HEK293 (cell line): ENCODE data around the gene BRINP2.

ENCODE experiments used
- CTCF ChIA-PET: fragments of 350-600 bp; formaldehyde crosslinking; extraction: SDS; loops from one replicate; lab custom pipeline; 2021; ENCODE audit warnings: antibody characterized with exemption; lab: Yijun Ruan, JAX
- POLR2A ChIA-PET: fragments of 300-600 bp; formaldehyde crosslinking; extraction: SDS; loops from one replicate; lab custom pipeline; 2020; ENCODE audit warnings: antibody characterized with exemption, inconsistent platforms; lab: Yijun Ruan, JAX
- H3K27ac ChIP-seq: fragments of 200-500 bp; sonication (Bioruptor generic); 2 replicates; pipeline ENCODE4 v1.5.1; 2014; ENCODE audit warnings: low read depth, low read length, control low read depth, inconsistent platforms; ENCODE audit errors: extremely low read depth
- H3K36me3 ChIP-seq, 2 experiments: fragments of 200-500 bp in 1 of 2; sonication (Bioruptor generic) in 1 of 2; 1 replicate in 1 of 2; 2 replicates in 1 of 2; pipeline ENCODE4 v1.5.1; 2014 to 2017; ENCODE audit warnings: inconsistent platforms in 2 of 2, low read length in 2 of 2; ENCODE audit not compliant: control insufficient read depth in 2 of 2, insufficient read depth in 1 of 2
- H3K4me1 ChIP-seq: fragments of 200-500 bp; sonication (Bioruptor generic); 2 replicates; pipeline ENCODE4 v1.5.1; 2014; ENCODE audit warnings: mild to moderate bottlenecking, low read length, inconsistent platforms; ENCODE audit not compliant: control insufficient read depth, insufficient read depth
- H3K4me3 ChIP-seq: 2 replicates; pipeline ENCODE4 v1.5.1; 2011; ENCODE audit warnings: low read depth, mild to moderate bottlenecking, control low read depth, low read length, moderate library complexity
- H3K9me3 ChIP-seq: fragments of 200-500 bp; sonication (Bioruptor generic); 2 replicates; pipeline ENCODE4 v1.5.1; 2014; ENCODE audit warnings: low read depth, low read length, inconsistent platforms; ENCODE audit not compliant: control insufficient read depth, insufficient read depth
- GFI1B ChIP-seq: fragments of 450-650 bp; formaldehyde crosslinking; IDR thresholded peaks from 2 replicates; pipeline ENCODE4 v1.5.1; 2016; ENCODE audit warnings: missing biosample characterization, missing genetic modification characterization
- KLF10 ChIP-seq: fragments of 450-650 bp; IDR thresholded peaks from 2 replicates; pipeline ENCODE4 v1.5.1; 2018; ENCODE audit warnings: missing biosample characterization, mild to moderate bottlenecking, missing genetic modification characterization
- OVOL3 ChIP-seq: fragments of 450-650 bp; formaldehyde crosslinking; IDR thresholded peaks from 2 replicates; pipeline ENCODE4 v1.5.1; 2016; ENCODE audit warnings: missing biosample characterization, missing genetic modification characterization
- REST ChIP-seq: fragments of 450-650 bp; formaldehyde crosslinking; IDR thresholded peaks from 2 replicates; pipeline ENCODE4 v1.5.1; 2016; ENCODE audit warnings: missing biosample characterization, missing genetic modification characterization
- SP7 ChIP-seq: fragments of 450-650 bp; formaldehyde crosslinking; IDR thresholded peaks from 2 replicates; pipeline ENCODE4 v1.5.1; 2016; ENCODE audit warnings: missing biosample characterization, missing genetic modification characterization
- ZBTB11 ChIP-seq: fragments of 450-650 bp; formaldehyde crosslinking; conservative IDR thresholded peaks from 2 replicates; pipeline ENCODE4 v1.5.1; 2016; ENCODE audit warnings: low read depth, missing biosample characterization, missing genetic modification characterization
- ZBTB20 ChIP-seq: fragments of 450-650 bp; formaldehyde crosslinking; IDR thresholded peaks from 2 replicates; pipeline ENCODE4 v1.5.1; 2016; ENCODE audit warnings: missing biosample characterization, missing genetic modification characterization
- ZBTB48 ChIP-seq: fragments of 450-650 bp; formaldehyde crosslinking; IDR thresholded peaks from 2 replicates; pipeline ENCODE4 v1.5.1; 2016; ENCODE audit warnings: missing biosample characterization, missing genetic modification characterization
- ZIC2 ChIP-seq: fragments of 450-650 bp; formaldehyde crosslinking; IDR thresholded peaks from 2 replicates; pipeline ENCODE4 v1.5.1; 2016; ENCODE audit warnings: missing biosample characterization, missing genetic modification characterization
- ZNF16 ChIP-seq: fragments of 450-650 bp; formaldehyde crosslinking; IDR thresholded peaks from 2 replicates; pipeline ENCODE4 v1.5.1; 2016; ENCODE audit warnings: low read depth, missing biosample characterization, missing genetic modification characterization
- ZNF37A ChIP-seq: fragments of 450-650 bp; IDR thresholded peaks from 2 replicates; pipeline ENCODE4 v1.5.1; 2018; ENCODE audit warnings: missing biosample characterization, missing genetic modification characterization
- ZNF433 ChIP-seq: fragments of 450-650 bp; formaldehyde crosslinking; IDR thresholded peaks from 2 replicates; pipeline ENCODE4 v1.5.1; 2016; ENCODE audit warnings: missing biosample characterization, missing genetic modification characterization, low read depth
- ZNF596 ChIP-seq: fragments of 450-650 bp; IDR thresholded peaks from 2 replicates; pipeline ENCODE4 v1.5.0; 2018; ENCODE audit warnings: missing biosample characterization, mild to moderate bottlenecking, missing genetic modification characterization, moderate library complexity
- ZNF639 ChIP-seq: fragments of 450-650 bp; formaldehyde crosslinking; IDR thresholded peaks from 2 replicates; pipeline ENCODE4 v1.5.1; 2016; ENCODE audit warnings: missing biosample characterization, missing genetic modification characterization
- ZNF670 ChIP-seq: fragments of 450-650 bp; formaldehyde crosslinking; IDR thresholded peaks from 2 replicates; pipeline ENCODE4 v1.5.1; 2016; ENCODE audit warnings: missing biosample characterization, missing genetic modification characterization, low read depth
- ZNF768 ChIP-seq: fragments of 450-650 bp; formaldehyde crosslinking; IDR thresholded peaks from 2 replicates; pipeline ENCODE4 v1.5.1; 2018; ENCODE audit warnings: missing biosample characterization, mild to moderate bottlenecking, missing genetic modification characterization

The BRINP2 gene

GRCh38 chr1:177227978-177228692 lies 57.4 kb downstream of the BRINP2 start (continued):
- TF ChIP-seq SP7 (tag by site-specific recombination): peak; percentile 11; the same call in 1 of the 2 replicates
- no peak for TF ChIP-seq ZBTB20 (tag by site-specific recombination)
- TF ChIP-seq REST (tag by site-specific recombination): peak; percentile 79

GRCh38 chr1:177228693-177229065 lies 57.9 kb downstream of the BRINP2 start:
- no peaks in the 10 kb centered on the region for H3K36me3 ChIP-seq
- no peaks in the 10 kb centered on the region for H3K4me1 ChIP-seq
- H3K4me3 ChIP-seq: no peak overlapping the region
- ChIA-PET POLR2A (no interaction called here), CTCF (interaction anchor here (0.7 kb wide), 1 partner anchor 19 kb away, joined by 4 read pairs; no protein-coding TSS in a partner anchor)
- no peaks in the 10 kb centered on the region for H3K9me3 ChIP-seq
- peak; percentile 26; the same call in 1 of the 2 replicates for TF ChIP-seq ZNF768 (tag by site-specific recombination)
- 0 out of 2 replicates have a peak, but pooled peaks have one; percentile 10 for TF ChIP-seq SP7 (tag by site-specific recombination)
- TF ChIP-seq GFI1B: 0 out of 2 replicates have a peak, but pooled peaks have one; percentile 24
- no peak for TF ChIP-seq ZBTB48 (tag by site-specific recombination)
- no peak for TF ChIP-seq ZNF37A (tag by site-specific recombination)
- no peak for TF ChIP-seq KLF10
- TF ChIP-seq ZNF433: no peak
- TF ChIP-seq ZIC2: 0 out of 2 replicates have a peak, but pooled peaks have one; percentile 1
- TF ChIP-seq ZNF16 (tag by site-specific recombination): no peak
- no peak overlapping the region for H3K27ac ChIP-seq

- CTCF ChIA-PET: interaction anchor here (0.7 to 1.2 kb wide), 2 partner anchors 25 to 332 kb away, joined by 3 to 4 read pairs; no protein-coding TSS in a partner anchor
- POLR2A ChIA-PET: no interaction called here
Measured at GRCh38 chr1:177229781-177230180, 59.0 kb downstream of the BRINP2 start.

More at GRCh38 chr1:177229781-177230180, 59.0 kb downstream of the BRINP2 start:
- no peak overlapping the region for H3K27ac ChIP-seq
- no peak overlapping the region for H3K4me3 ChIP-seq
- no peaks in the 10 kb centered on the region for H3K4me1 ChIP-seq
- H3K9me3 ChIP-seq: no peaks in the 10 kb centered on the region
- TF ChIP-seq ZNF596 (no peak), ZBTB11 (tag by site-specific recombination) (no peak), ZNF639 (tag by site-specific recombination) (no peak), ZNF670 (no peak), OVOL3 (tag by site-specific recombination) (no peak)
- H3K36me3 ChIP-seq: no peaks in the 10 kb centered on the region
